Kidney epithelial cell (primary cell): Measurements from ENCODE around the gene DGKI. TPM values are rescaled to one million over a fixed set of nuclear protein-coding genes. Genes with fewer than 3 reads are reported as not detected.

Experiments
- DNase-seq: peaks from one replicate; pipeline ENCODE4 v3.0.0-alpha.2; 2010; ENCODE audit warnings: low read depth
- H3K27me3 ChIP-seq: 2 replicates; pipeline ENCODE4 v1.6.0; 2011; ENCODE audit warnings: low read length; ENCODE audit not compliant: control insufficient read depth, insufficient read depth
- H3K36me3 ChIP-seq: 2 replicates; pipeline ENCODE4 v1.5.1; 2011; ENCODE audit warnings: low read length; ENCODE audit not compliant: control insufficient read depth, insufficient read depth
- H3K4me3 ChIP-seq: 2 replicates; pipeline ENCODE4 v1.5.1; 2011; ENCODE audit warnings: low read depth, mild to moderate bottlenecking, control low read depth, low read length
- total RNA-seq: library from RNA; depleted of rRNA; stranded (reverse); fragments of >200 nt; gene quantifications from 2 replicates; pipeline ENCODE4 v1.2.3, GENCODE V29; 2015
- TF ChIP-seq, protein P1 (sequence below): IDR thresholded peaks from 2 replicates; pipeline ENCODE4 v1.5.1; 2011; ENCODE audit warnings: mild to moderate bottlenecking, moderate library complexity, low read length, control low read depth, inconsistent platforms; ENCODE audit not compliant: insufficient read depth, poor library complexity, severe bottlenecking

The DGKI gene
- total RNA-seq, 1 donor from 2014 or later, result 3.5 TPM

DNA sequence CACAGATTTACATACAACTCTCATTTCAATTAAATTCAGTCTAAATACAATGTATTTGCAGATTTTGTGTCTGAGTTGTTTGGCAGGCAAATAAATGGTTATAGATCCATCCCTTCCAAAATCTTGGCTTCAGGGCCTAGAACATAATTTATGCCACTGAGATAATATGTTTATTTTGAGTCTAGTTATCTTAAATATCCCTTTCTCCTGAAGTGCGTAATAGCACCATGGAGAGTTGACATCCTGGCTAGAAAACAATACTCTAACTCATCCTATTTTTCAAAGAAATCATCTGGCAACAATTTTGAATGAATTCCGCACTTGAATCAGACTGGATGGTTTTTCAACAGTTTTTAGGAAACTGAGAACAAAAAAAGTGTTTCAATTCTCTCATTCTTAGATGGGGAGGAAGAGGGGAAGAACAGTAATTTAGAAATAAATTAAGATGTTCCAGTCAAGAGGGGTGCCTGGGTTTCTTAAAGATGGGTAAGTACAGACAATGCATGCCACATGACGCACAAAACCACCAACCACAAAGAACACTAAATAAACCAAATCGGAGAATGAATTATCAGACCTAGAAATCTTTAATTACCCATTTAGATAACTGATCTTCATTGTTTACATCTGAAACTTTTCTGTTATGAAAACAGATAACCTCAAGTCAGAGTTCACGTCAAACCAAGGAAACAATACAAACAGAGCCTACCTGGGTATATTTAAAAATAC, 274.6 kb downstream of the DGKI start:
- DNase-seq, result no peak
- Histone ChIP-seq H3K36me3 (no peaks in the 10 kb centered on the region), H3K27me3 (no peaks in the 10 kb centered on the region), H3K4me3 (no peak overlapping the region)
- TF ChIP-seq, protein P1, sequence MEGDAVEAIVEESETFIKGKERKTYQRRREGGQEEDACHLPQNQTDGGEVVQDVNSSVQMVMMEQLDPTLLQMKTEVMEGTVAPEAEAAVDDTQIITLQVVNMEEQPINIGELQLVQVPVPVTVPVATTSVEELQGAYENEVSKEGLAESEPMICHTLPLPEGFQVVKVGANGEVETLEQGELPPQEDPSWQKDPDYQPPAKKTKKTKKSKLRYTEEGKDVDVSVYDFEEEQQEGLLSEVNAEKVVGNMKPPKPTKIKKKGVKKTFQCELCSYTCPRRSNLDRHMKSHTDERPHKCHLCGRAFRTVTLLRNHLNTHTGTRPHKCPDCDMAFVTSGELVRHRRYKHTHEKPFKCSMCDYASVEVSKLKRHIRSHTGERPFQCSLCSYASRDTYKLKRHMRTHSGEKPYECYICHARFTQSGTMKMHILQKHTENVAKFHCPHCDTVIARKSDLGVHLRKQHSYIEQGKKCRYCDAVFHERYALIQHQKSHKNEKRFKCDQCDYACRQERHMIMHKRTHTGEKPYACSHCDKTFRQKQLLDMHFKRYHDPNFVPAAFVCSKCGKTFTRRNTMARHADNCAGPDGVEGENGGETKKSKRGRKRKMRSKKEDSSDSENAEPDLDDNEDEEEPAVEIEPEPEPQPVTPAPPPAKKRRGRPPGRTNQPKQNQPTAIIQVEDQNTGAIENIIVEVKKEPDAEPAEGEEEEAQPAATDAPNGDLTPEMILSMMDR, result no peak

DNA sequence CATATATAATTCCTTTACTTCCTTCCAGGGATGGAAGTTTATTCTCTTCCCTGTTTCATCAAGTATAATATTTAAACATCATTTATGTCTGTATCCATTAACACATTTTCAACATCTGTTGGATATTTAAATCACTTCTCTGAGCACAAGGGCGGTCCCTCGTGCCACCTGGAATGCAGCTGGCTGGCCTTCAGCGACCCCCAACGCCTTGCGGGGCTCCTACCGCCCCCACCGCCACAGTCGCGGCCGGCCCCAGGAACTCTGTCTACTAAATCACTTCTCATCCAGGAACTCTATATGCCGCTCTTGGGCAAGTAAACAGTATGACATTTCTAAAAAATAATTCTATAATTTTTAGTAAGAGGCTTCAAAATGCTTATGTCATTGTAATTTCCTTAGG, 282.1 kb downstream of the DGKI start:
- Histone ChIP-seq H3K4me3 (no peak overlapping the region), H3K27me3 (no peaks in the 10 kb centered on the region), H3K36me3 (no peaks in the 10 kb centered on the region)
- TF ChIP-seq, protein P1, result no peak
- no peak for DNase-seq

DNA sequence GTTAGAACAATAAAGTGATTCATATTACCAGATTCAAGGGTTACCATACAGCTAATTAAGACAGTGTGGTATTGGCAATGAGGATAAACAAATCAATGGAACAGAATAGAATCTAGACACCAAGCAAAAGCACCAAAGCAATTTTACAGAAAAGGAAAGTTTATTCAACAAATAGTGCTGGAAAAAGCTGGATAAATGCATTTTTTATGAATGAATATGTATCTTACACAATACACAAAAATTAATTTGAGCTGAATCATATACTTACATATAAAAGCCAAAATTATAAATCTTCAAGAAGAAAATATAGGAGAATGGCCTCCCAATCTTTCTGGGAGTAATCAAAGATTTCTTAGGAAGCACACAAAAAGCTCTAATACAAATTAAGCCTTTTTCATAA, 282.8 kb downstream of the DGKI start:
- DNase-seq, result no peak
- Histone ChIP-seq H3K27me3 (no peaks in the 10 kb centered on the region), H3K4me3 (no peak overlapping the region), H3K36me3 (no peaks in the 10 kb centered on the region)
- TF ChIP-seq, protein P1, result no peak

- H3K36me3 ChIP-seq, result no peaks in the 10 kb centered on the region
- TF ChIP-seq, protein P1, result no peak
- no peak overlapping the region for H3K4me3 ChIP-seq
- no peak for DNase-seq
- no peaks in the 10 kb centered on the region for H3K27me3 ChIP-seq
These were observed 299.3 kb downstream of the DGKI start for GRCh38 chr7:137547485-137547884.

- Histone ChIP-seq H3K27me3 (no peaks in the 10 kb centered on the region), H3K4me3 (no peak overlapping the region), H3K36me3 (no peaks in the 10 kb centered on the region)
- TF ChIP-seq, protein P1, result no peak
- no peak for DNase-seq
These were observed 300.1 kb downstream of the DGKI start for GRCh38 chr7:137546671-137547070.

- TF ChIP-seq, protein P1, result no peak
- Histone ChIP-seq H3K4me3 (no peak overlapping the region), H3K36me3 (no peaks in the 10 kb centered on the region), H3K27me3 (no peaks in the 10 kb centered on the region)
- no peak for DNase-seq
These were observed 300.8 kb downstream of the DGKI start for GRCh38 chr7:137546009-137546408.
